MM.1S (cell line): ENCODE results near the gene GRPEL1.
A peak's percentile ranks its signal among the peaks of the same experiment; 100 is the strongest.

Source experiments
- DNase-seq: peaks from one replicate; pipeline ENCODE4 v3.0.0-alpha.2; 2015
- H2AFZ ChIP-seq: fragments of 300-600 bp; sonication (generic); 2 replicates; pipeline ENCODE4 v1.6.0; 2016; ENCODE audit warnings: antibody characterized with exemption, low read length
- H3F3A ChIP-seq: fragments of 300-600 bp; sonication (generic); 2 replicates; pipeline ENCODE4 v1.6.1; 2016; ENCODE audit warnings: mild to moderate bottlenecking, antibody characterized with exemption, low read length, moderate library complexity, mixed read lengths; ENCODE audit not compliant: insufficient read depth
- H3K27ac ChIP-seq: fragments of 300-600 bp; sonication (generic); 2 replicates; pipeline ENCODE4 v1.5.1; 2016; ENCODE audit warnings: mild to moderate bottlenecking, low read length
- H3K27me3 ChIP-seq: fragments of 300-600 bp; sonication (generic); replicated peaks from 2 replicates; pipeline ENCODE4 v1.6.0; 2016; ENCODE audit warnings: low read length; ENCODE audit not compliant: insufficient read depth
- H3K36me3 ChIP-seq: fragments of 300-600 bp; sonication (generic); replicated peaks from 2 replicates; pipeline ENCODE4 v1.6.1; 2016; ENCODE audit warnings: mild to moderate bottlenecking, low read length, mixed read lengths; ENCODE audit not compliant: insufficient read depth
- H3K4me1 ChIP-seq: fragments of 300-600 bp; sonication (generic); 2 replicates; pipeline ENCODE4 v1.6.1; 2016; ENCODE audit warnings: low read length, mixed read lengths
- H3K4me2 ChIP-seq: fragments of 300-600 bp; sonication (generic); 2 replicates; pipeline ENCODE4 v1.6.0; 2016; ENCODE audit warnings: low read depth, low read length
- H3K4me3 ChIP-seq: fragments of 300-600 bp; sonication (generic); 2 replicates; pipeline ENCODE4 v1.5.1; 2016; ENCODE audit warnings: low read length, mixed read lengths
- H3K79me2 ChIP-seq: fragments of 300-600 bp; sonication (generic); 2 replicates; pipeline ENCODE4 v1.6.1; 2016; ENCODE audit warnings: mixed run types, low read length, mixed read lengths
- H3K9ac ChIP-seq: fragments of 300-600 bp; sonication (generic); 2 replicates; pipeline ENCODE4 v1.6.1; 2016; ENCODE audit warnings: low read length, mixed read lengths
- H3K9me2 ChIP-seq: fragments of 300-600 bp; sonication (generic); replicated peaks from 2 replicates; pipeline ENCODE4 v1.6.1; 2016; ENCODE audit warnings: mild to moderate bottlenecking, low read length, mixed read lengths; ENCODE audit not compliant: insufficient read depth
- H3K9me3 ChIP-seq: fragments of 300-600 bp; sonication (generic); replicated peaks from 2 replicates; pipeline ENCODE4 v1.6.1; 2016; ENCODE audit warnings: mild to moderate bottlenecking, low read length, mixed read lengths; ENCODE audit not compliant: insufficient read depth
- H4K20me1 ChIP-seq: fragments of 300-600 bp; sonication (generic); 2 replicates; pipeline ENCODE4 v1.6.1; 2016; ENCODE audit warnings: mild to moderate bottlenecking, low read length, moderate library complexity, mixed read lengths; ENCODE audit not compliant: insufficient read depth
- EZH2 ChIP-seq: fragments of 300-600 bp; sonication (generic); optimal IDR thresholded peaks from 2 replicates; pipeline ENCODE3; 2017; ENCODE audit warnings: low read depth, mild to moderate bottlenecking, antibody characterized with exemption, low read length, mixed read lengths
- EZH2phosphoT487 ChIP-seq: fragments of 300-600 bp; sonication (generic); IDR thresholded peaks from 2 replicates; pipeline ENCODE4 v1.6.1; 2018; ENCODE audit warnings: antibody characterized with exemption, low read length
- TF ChIP-seq, protein P1 (sequence below): fragments of 300-600 bp; sonication (generic); IDR thresholded peaks from 2 replicates; pipeline ENCODE4 v1.5.1; 2016; ENCODE audit warnings: antibody characterized with exemption, low read length, mixed read lengths

Gene GRPEL1

DNA sequence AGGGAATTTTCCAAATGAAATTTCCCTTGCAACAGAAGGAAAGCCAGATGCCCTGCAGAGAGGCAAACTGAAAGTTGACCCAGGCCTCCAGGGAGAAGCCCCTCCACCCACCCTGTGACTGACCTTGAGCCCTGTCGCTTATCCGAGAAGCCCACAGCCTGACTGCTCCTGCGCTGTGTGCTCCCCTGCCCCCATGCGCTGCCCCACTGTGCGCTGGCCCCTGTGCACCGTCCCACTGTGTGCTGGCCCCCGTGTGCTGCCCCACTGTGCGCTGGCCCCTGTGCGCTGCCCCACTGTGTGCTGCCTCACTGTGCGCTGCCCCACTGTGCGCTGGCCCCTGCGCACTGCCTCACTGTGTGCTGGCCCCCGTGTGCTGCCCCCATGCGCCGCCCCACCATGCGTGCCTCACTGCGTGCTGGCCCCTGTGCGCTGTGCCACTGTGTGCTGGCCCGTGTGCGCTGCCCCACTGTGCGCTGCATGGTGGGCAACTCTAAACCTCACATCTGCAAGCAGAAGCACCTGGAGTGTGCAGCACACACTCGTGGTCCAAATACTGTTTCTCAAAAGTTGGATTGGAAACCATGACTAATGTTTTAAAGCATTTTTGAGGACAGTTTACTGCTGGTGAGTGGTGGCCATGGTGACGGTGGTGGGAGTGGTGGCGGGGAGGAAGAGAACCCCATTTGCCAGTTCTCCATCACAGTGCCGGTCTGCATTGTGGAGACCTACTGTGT lies 8.3 kb upstream of the GRPEL1 start:
- TF ChIP-seq, protein P1, sequence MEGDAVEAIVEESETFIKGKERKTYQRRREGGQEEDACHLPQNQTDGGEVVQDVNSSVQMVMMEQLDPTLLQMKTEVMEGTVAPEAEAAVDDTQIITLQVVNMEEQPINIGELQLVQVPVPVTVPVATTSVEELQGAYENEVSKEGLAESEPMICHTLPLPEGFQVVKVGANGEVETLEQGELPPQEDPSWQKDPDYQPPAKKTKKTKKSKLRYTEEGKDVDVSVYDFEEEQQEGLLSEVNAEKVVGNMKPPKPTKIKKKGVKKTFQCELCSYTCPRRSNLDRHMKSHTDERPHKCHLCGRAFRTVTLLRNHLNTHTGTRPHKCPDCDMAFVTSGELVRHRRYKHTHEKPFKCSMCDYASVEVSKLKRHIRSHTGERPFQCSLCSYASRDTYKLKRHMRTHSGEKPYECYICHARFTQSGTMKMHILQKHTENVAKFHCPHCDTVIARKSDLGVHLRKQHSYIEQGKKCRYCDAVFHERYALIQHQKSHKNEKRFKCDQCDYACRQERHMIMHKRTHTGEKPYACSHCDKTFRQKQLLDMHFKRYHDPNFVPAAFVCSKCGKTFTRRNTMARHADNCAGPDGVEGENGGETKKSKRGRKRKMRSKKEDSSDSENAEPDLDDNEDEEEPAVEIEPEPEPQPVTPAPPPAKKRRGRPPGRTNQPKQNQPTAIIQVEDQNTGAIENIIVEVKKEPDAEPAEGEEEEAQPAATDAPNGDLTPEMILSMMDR = no peak
- TF ChIP-seq EZH2phosphoT487 (no peak), EZH2 (no peak)
- Histone ChIP-seq H3K4me2 (no peak overlapping the region), H3K27me3 (peaks cover 13% of the 10 kb centered on the region; the same call in 1 of the 2 replicates), H3K27ac (no peak overlapping the region), H3K36me3 (no peaks in the 10 kb centered on the region), H3K9me2 (no peaks in the 10 kb centered on the region), H3K79me2 (no peaks in the 10 kb centered on the region), H3F3A (no peaks in the 10 kb centered on the region), H4K20me1 (no peaks in the 10 kb centered on the region), H3K9me3 (no peaks in the 10 kb centered on the region), H3K4me3 (no peak overlapping the region), H2AFZ (no peak overlapping the region), H3K9ac (no peak overlapping the region), H3K4me1 (no peaks in the 10 kb centered on the region)
- DNase-seq = no peak

DNA sequence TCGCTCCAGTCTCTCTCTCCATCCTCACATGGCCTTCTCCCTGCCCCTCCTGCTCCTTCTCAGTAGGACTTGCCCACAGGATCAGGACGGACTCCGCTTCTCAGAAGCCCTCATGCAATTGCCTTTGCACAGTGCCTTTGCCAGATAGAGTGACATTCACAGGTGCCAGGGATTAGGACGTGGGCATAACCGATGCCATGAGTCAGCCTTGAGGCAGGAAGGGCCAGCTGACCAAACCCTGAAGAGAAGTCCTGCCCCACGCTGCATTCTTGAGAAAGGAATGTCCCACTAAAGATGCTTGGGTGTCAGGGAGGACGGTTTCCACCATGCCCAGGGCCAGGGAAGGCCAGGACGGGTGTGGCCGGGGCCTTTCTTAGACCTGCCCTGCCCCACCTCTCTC lies 6.6 kb upstream of the GRPEL1 start:
- no peaks in the 10 kb centered on the region for H3K79me2 ChIP-seq
- no peaks in the 10 kb centered on the region for H3K4me1 ChIP-seq
- H3K36me3 ChIP-seq = no peaks in the 10 kb centered on the region
- no peaks in the 10 kb centered on the region for H4K20me1 ChIP-seq
- DNase-seq = no peak
- H3K27me3 ChIP-seq = peaks cover 13% of the 10 kb centered on the region; the same call in 1 of the 2 replicates
- H3K4me2 ChIP-seq = no peak overlapping the region
- no peaks in the 10 kb centered on the region for H3K9me3 ChIP-seq
- H3F3A ChIP-seq = no peaks in the 10 kb centered on the region
- H2AFZ ChIP-seq = no peak overlapping the region
- no peak overlapping the region for H3K4me3 ChIP-seq
- TF ChIP-seq, protein P1 = no peak
- TF ChIP-seq EZH2phosphoT487 (no peak), EZH2 (no peak)
- no peak overlapping the region for H3K27ac ChIP-seq
- H3K9me2 ChIP-seq = no peaks in the 10 kb centered on the region
- H3K9ac ChIP-seq = no peak overlapping the region

DNA sequence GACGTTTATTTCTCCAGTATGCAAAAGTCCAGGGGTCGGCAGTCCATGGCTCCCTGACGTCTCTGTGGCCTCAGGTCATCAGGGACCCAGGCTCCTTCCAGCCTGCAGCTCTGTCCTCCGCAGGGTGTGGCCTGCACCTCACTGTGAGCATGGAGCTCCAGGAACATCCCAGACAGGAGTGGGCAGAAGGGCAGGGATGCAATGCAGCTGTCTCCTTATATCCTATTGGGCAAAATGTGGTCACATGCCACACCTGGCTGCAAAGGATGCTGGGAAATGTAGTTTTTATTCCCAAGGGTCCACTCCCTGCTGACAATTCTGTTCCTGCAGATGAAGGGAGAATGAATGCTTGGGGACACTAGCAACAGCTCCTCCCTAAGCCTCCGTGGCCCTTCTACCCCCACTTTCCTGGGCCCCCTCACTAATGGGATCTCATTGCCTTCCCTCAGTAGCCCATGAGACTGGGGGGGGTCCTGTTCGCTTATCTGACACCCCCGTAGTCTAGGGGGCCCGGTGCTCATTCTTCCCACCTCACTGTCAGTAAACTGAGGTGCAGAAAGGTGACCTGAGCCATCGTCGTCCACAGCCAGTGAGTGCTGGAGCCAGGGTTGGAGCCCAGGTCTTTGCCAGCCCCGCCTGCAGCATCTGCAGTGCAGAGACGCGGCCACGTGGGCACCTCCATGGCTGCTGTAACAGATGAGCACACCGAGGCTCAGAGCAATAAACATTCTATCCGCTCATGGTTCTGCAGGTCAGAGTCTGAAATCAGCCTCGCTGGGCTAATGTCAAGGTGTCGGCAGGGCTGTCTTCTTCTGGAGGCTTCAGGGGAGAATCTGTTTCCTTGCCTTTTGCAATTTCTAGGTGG lies 5.9 kb upstream of the GRPEL1 start:
- no peaks in the 10 kb centered on the region for H3K79me2 ChIP-seq
- no peak overlapping the region for H2AFZ ChIP-seq
- peak; percentile 20 for DNase-seq

More for the DNA sequence above, 5.9 kb upstream of the GRPEL1 start:
- no peak overlapping the region for H3K4me3 ChIP-seq
- H3K36me3 ChIP-seq = no peaks in the 10 kb centered on the region
- peaks cover 13% of the 10 kb centered on the region; the same call in 1 of the 2 replicates for H3K27me3 ChIP-seq
- H4K20me1 ChIP-seq = no peaks in the 10 kb centered on the region
- H3K4me2 ChIP-seq = no peak overlapping the region
- no peaks in the 10 kb centered on the region for H3K9me3 ChIP-seq
- H3K9me2 ChIP-seq = no peaks in the 10 kb centered on the region
- H3K9ac ChIP-seq = no peak overlapping the region
- H3K27ac ChIP-seq = no peak overlapping the region
- TF ChIP-seq, protein P1 = no peak
- TF ChIP-seq EZH2phosphoT487 = no peak
- no peak for TF ChIP-seq EZH2
- 0 out of 2 replicates have a peak, but pooled peaks cover under 1% of the 10 kb centered on the region for H3F3A ChIP-seq
- H3K4me1 ChIP-seq = peaks cover 4% of the 10 kb centered on the region; the same call in 1 of the 2 replicates
